ENCODE data around the gene RHCG. TPM values are rescaled to one million over a fixed set of nuclear protein-coding genes. Genes with fewer than 3 reads are reported as not detected.

The RHCG gene
- total RNA-seq, 2 donors from 2014 or later = not detected

DNA sequence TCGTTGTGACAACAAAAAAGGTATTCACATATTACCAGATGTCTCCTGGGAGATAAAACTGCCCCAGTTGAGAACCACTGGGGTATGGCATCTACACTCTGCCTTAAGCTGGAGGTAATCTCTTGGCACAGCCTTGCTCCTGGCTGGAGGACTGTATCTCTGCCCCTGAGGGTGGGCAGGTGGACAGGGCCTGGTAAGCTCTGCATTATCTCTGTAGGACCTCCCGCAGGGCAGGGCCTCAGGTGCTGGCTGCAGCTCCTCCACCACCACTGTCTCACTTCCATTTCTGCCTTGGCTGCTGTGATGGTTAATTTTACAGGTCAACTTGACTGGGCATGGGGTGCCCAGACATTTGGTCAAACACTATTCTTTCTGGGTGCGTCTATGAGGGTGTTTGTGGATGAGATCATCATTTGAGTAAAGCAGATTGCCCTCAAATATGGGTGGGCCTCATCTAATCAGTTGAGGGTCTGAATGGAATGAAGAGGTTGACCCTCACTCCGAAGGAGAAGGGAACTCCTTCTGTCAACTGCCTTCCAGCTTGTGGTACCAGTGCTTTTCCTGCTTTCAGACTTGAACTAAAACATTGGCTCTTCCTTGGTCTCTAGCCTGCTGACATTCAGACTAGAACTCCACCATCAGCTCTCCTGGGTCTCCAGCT, 9.8 kb upstream of the RHCG start:
- H3K9me3 ChIP-seq (ENCODE audit: control insufficient read depth, low read length) = no peaks in the 10 kb centered on the region
- TF ChIP-seq CTCF (conservative IDR thresholded peaks at IDR 0.05) = no peak
- no peaks in the 10 kb centered on the region for H3K36me3 Mint-ChIP-seq (ENCODE audit: low read depth)
- H3K4me3 ChIP-seq (ENCODE audit: low read length) = no peak overlapping the region
- no peak overlapping the region for H3K9ac ChIP-seq (ENCODE audit: extremely low read depth, low read length, poor library complexity, severe bottlenecking)
- peaks cover 7% of the 10 kb centered on the region for H3K27me3 ChIP-seq (ENCODE audit: control insufficient read depth, insufficient read depth, low read length, poor library complexity, severe bottlenecking)
- H3K36me3 ChIP-seq (ENCODE audit: control insufficient read depth, insufficient read depth, low read length) = no peaks in the 10 kb centered on the region
- H3K9me3 Mint-ChIP-seq = no peaks in the 10 kb centered on the region
- H3K4me1 Mint-ChIP-seq = no peaks in the 10 kb centered on the region
- 84 to 85% methylated on average over 3 to 4 of the region's 4 CpGs for WGBS, 2 experiments (ENCODE audit: insufficient coverage in 1 of 2, insufficient read length in 1 of 2)
- no peak overlapping the region for H3K27ac Mint-ChIP-seq
- H3K4me1 ChIP-seq (ENCODE audit: control insufficient read depth, insufficient read depth, low read length) = no peaks in the 10 kb centered on the region
- H3K27me3 Mint-ChIP-seq (ENCODE audit: insufficient read depth) = peaks cover 6% of the 10 kb centered on the region
- DNase-seq = no peak
- H3K27ac ChIP-seq (ENCODE audit: low read depth, low read length) = no peak overlapping the region
- H3K4me3 Mint-ChIP-seq = no peak overlapping the region

DNA sequence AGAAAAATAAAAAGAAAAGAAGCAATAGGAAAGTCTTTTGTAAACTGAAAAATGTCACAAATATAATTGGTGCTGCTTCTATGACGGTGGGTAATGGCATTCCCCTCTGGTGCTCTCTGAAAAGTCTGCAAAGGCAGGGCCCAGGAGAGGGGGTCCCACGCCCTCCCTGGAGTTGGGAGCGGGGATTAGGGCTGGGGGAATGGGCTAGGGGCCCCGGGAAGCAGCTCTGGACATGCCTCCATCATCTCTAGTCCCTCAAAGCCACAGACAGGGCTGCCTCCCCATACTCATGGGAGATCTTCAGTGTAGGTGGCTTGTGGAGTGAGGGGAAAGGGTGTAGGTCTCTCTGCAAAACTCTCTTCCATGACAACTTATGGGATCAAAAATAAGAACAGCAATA, 7.8 kb upstream of the RHCG start:
- peaks cover 2% of the 10 kb centered on the region for H3K27me3 ChIP-seq (ENCODE audit: control insufficient read depth, insufficient read depth, low read length, poor library complexity, severe bottlenecking)
- H3K36me3 Mint-ChIP-seq (ENCODE audit: low read depth) = no peaks in the 10 kb centered on the region
- no peak overlapping the region for H3K9ac ChIP-seq (ENCODE audit: extremely low read depth, low read length, poor library complexity, severe bottlenecking)
- H3K27ac ChIP-seq (ENCODE audit: low read depth, low read length) = no peak overlapping the region
- no peaks in the 10 kb centered on the region for H3K9me3 ChIP-seq (ENCODE audit: control insufficient read depth, low read length)
- H3K27ac Mint-ChIP-seq = no peak overlapping the region
- no peak overlapping the region for H3K4me3 ChIP-seq (ENCODE audit: low read length)
- DNase-seq = no peak
- no peaks in the 10 kb centered on the region for H3K4me1 Mint-ChIP-seq
- H3K4me3 Mint-ChIP-seq = no peak overlapping the region
- no peaks in the 10 kb centered on the region for H3K4me1 ChIP-seq (ENCODE audit: control insufficient read depth, insufficient read depth, low read length)
- 70 to 86% methylated on average over 1 to 3 of the region's 4 CpGs for WGBS, 2 experiments (ENCODE audit: insufficient coverage in 1 of 2, insufficient read length in 1 of 2)
- no peaks in the 10 kb centered on the region for H3K9me3 Mint-ChIP-seq
- TF ChIP-seq CTCF (conservative IDR thresholded peaks at IDR 0.05) = no peak
- no peaks in the 10 kb centered on the region for H3K36me3 ChIP-seq (ENCODE audit: control insufficient read depth, insufficient read depth, low read length)
- H3K27me3 Mint-ChIP-seq (ENCODE audit: insufficient read depth) = peaks cover 5% of the 10 kb centered on the region

- Mint-ChIP-seq H3K4me3 (no peak overlapping the region), H3K9me3 (no peaks in the 10 kb centered on the region), H3K4me1 (no peaks in the 10 kb centered on the region), H3K27ac (no peak overlapping the region), H3K27me3 (ENCODE audit: insufficient read depth) (peaks cover 15% of the 10 kb centered on the region), H3K36me3 (ENCODE audit: low read depth) (no peaks in the 10 kb centered on the region)
- DNase-seq = no peak
- WGBS, 2 experiments (ENCODE audit: insufficient coverage in 1 of 2, insufficient read length in 1 of 2) = 86 to 89% methylated on average over 3 to 7 of the region's 7 CpGs
- Histone ChIP-seq H3K9me3 (ENCODE audit: control insufficient read depth, low read length) (no peaks in the 10 kb centered on the region), H3K27ac (ENCODE audit: low read depth, low read length) (no peak overlapping the region), H3K9ac (ENCODE audit: extremely low read depth, low read length, poor library complexity, severe bottlenecking) (no peak overlapping the region), H3K4me1 (ENCODE audit: control insufficient read depth, insufficient read depth, low read length) (no peaks in the 10 kb centered on the region), H3K36me3 (ENCODE audit: control insufficient read depth, insufficient read depth, low read length) (no peaks in the 10 kb centered on the region), H3K4me3 (ENCODE audit: low read length) (no peak overlapping the region), H3K27me3 (ENCODE audit: control insufficient read depth, insufficient read depth, low read length, poor library complexity, severe bottlenecking) (peaks cover 11% of the 10 kb centered on the region)
- no peak for TF ChIP-seq CTCF (conservative IDR thresholded peaks at IDR 0.05)
Measured at GRCh38 chr15:89502867-89503595, 6.6 kb upstream of the RHCG start.

Data from endodermal cell (in vitro differentiated cells).